Parathyroid adenoma (tissue), 2 donors: ENCODE results near the gene GPR27.
A peak's percentile ranks its signal among the peaks of the same experiment; 100 is the strongest.

Experiments used
- H2AFZ ChIP-seq: fragments of 300-600 bp; sonication (generic); one replicate; pipeline ENCODE4 v1.7.0; 2017; ENCODE audit warnings: antibody characterized with exemption, mild to moderate bottlenecking
- H3K27ac ChIP-seq: fragments of 300-600 bp; sonication (generic); one replicate; pipeline ENCODE4 v1.7.0; 2017
- H3K27me3 ChIP-seq: fragments of 300-600 bp; sonication (generic); one replicate; pipeline ENCODE4 v1.7.0; 2017; ENCODE audit warnings: low read length; ENCODE audit not compliant: control insufficient read depth, insufficient read depth
- H3K36me3 ChIP-seq: fragments of 300-600 bp; sonication (generic); one replicate; pipeline ENCODE4 v1.7.0; 2017; ENCODE audit warnings: low read length; ENCODE audit not compliant: control insufficient read depth, insufficient read depth
- H3K4me1 ChIP-seq: fragments of 300-600 bp; sonication (generic); one replicate; pipeline ENCODE4 v1.7.0; 2017; ENCODE audit warnings: control low read depth
- H3K4me2 ChIP-seq: fragments of 300-600 bp; sonication (generic); one replicate; pipeline ENCODE4 v1.7.0; 2017; ENCODE audit warnings: low read length
- H3K4me3 ChIP-seq: fragments of 300-600 bp; sonication (generic); one replicate; pipeline ENCODE4 v1.7.0; 2017; ENCODE audit warnings: low read depth, low read length
- H3K79me2 ChIP-seq: fragments of 300-600 bp; sonication (generic); one replicate; pipeline ENCODE4 v1.7.0; 2017; ENCODE audit warnings: control low read depth
- H3K9ac ChIP-seq: fragments of 300-600 bp; sonication (generic); one replicate; pipeline ENCODE4 v1.7.0; 2017; ENCODE audit warnings: mild to moderate bottlenecking
- H3K9me3 ChIP-seq: fragments of 300-600 bp; sonication (generic); one replicate; pipeline ENCODE4 v1.7.0; 2017; ENCODE audit warnings: low read length; ENCODE audit not compliant: control insufficient read depth
- CTCF ChIP-seq: fragments of 300-600 bp; sonication (generic); IDR thresholded peaks from one replicate; pipeline ENCODE4 v1.7.0; 2017; ENCODE audit warnings: antibody characterized with exemption, mild to moderate bottlenecking
- donor health status: primary hyperparathyroidism.

GPR27 gene

GRCh38 chr3:71753701-71754609, at the start of gene GPR27:
TSS of gene GPR27 (plus strand) at chr3:71753855. CDS start at chr3:71754050, 195 bp downstream.
- H3K79me2 ChIP-seq, result peaks cover 2% of the 10 kb centered on the region
- no peaks in the 10 kb centered on the region for H3K27me3 ChIP-seq
- H3K27ac ChIP-seq, result peak within 1 kb of the TSS; percentile 43
- H3K4me2 ChIP-seq, result peak within 1 kb of the TSS; percentile 87
- H3K36me3 ChIP-seq, result no peaks in the 10 kb centered on the region
- H3K4me3 ChIP-seq, result peak within 1 kb of the TSS; percentile 61
- no peaks in the 10 kb centered on the region for H3K4me1 ChIP-seq
- no peak within 1 kb of the TSS for H3K9ac ChIP-seq
- no peak for TF ChIP-seq CTCF
- peak within 1 kb of the TSS; percentile 68 for H2AFZ ChIP-seq
- H3K9me3 ChIP-seq, result no peaks in the 10 kb centered on the region

- H3K9ac ChIP-seq, result no peak overlapping the region
- no peak overlapping the region for H3K27ac ChIP-seq
- H2AFZ ChIP-seq, result no peak overlapping the region
- H3K4me3 ChIP-seq, result no peak overlapping the region
- H3K4me1 ChIP-seq, result peaks cover 33% of the 10 kb centered on the region
- no peaks in the 10 kb centered on the region for H3K9me3 ChIP-seq
- H3K79me2 ChIP-seq, result no peaks in the 10 kb centered on the region
- H3K27me3 ChIP-seq, result no peaks in the 10 kb centered on the region
- H3K4me2 ChIP-seq, result no peak overlapping the region
- TF ChIP-seq CTCF, result no peak
- no peaks in the 10 kb centered on the region for H3K36me3 ChIP-seq
Observed at GRCh38 chr3:71704915-71705314, 48.7 kb upstream of the GPR27 start.

GRCh38 chr3:71705681-71706080, 48.0 kb upstream of the GPR27 start:
- H3K4me2 ChIP-seq, result no peak overlapping the region
- TF ChIP-seq CTCF, result no peak

GRCh38 chr3:71707595-71707994, 46.1 kb upstream of the GPR27 start:
- no peaks in the 10 kb centered on the region for H3K9me3 ChIP-seq
- no peak overlapping the region for H2AFZ ChIP-seq
- H3K27ac ChIP-seq, result no peak overlapping the region
- H3K9ac ChIP-seq, result no peak overlapping the region
- no peaks in the 10 kb centered on the region for H3K27me3 ChIP-seq
- peaks cover 31% of the 10 kb centered on the region for H3K4me1 ChIP-seq
- H3K4me3 ChIP-seq, result no peak overlapping the region
- H3K36me3 ChIP-seq, result no peaks in the 10 kb centered on the region
- H3K4me2 ChIP-seq, result no peak overlapping the region
- no peaks in the 10 kb centered on the region for H3K79me2 ChIP-seq
- TF ChIP-seq CTCF, result no peak

More at GRCh38 chr3:71705681-71706080, 48.0 kb upstream of the GPR27 start:
- no peak overlapping the region for H2AFZ ChIP-seq
- no peak overlapping the region for H3K4me3 ChIP-seq
- no peaks in the 10 kb centered on the region for H3K9me3 ChIP-seq
- H3K79me2 ChIP-seq, result no peaks in the 10 kb centered on the region
- H3K27me3 ChIP-seq, result no peaks in the 10 kb centered on the region
- no peak overlapping the region for H3K9ac ChIP-seq
- H3K4me1 ChIP-seq, result peaks cover 41% of the 10 kb centered on the region
- no peaks in the 10 kb centered on the region for H3K36me3 ChIP-seq
- H3K27ac ChIP-seq, result no peak overlapping the region
